ENCODE results near the gene IL17RE. TPM values are rescaled to one million over a fixed set of nuclear protein-coding genes. Genes with fewer than 3 reads are reported as not detected.

Gene IL17RE
- total and polyA plus RNA-seq, 10 donors: 0.57 to 5.1 (median 1.5) TPM

DNA sequence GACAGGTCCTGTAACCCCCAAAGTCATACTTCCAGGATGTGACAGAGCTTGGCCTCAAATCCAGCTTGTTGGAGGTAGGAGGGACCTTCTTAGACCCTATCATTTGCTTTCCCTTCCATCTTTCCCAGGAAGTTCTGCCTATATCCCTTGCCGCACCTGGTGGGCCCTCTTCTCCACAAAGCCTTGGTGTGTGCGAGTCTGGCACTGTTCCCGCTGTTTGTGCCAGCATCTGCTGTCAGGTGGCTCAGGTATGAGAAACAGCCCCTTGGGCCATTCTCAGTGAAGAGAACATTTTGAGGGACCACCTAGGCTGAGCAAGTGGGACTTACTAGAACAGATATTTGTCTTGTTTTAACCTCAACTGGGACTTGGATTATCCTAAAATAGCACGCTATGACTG is 1.3 kb downstream of the IL17RE start:
- Histone ChIP-seq H3K27me3 (replicated peaks in 1 of 7) (no peaks in the 10 kb centered on the region), H3K4me1 (peaks cover 0 to 20% (median 16%) of the 10 kb centered on the region in 6 donors), H3K4me3 (no peak overlapping the region), H3K27ac (no peak overlapping the region), H3K36me3 (no peaks in the 10 kb centered on the region), H3K9me3 (no peaks in the 10 kb centered on the region)
- DNase-seq: peak; percentile 6
- TF ChIP-seq POLR2AphosphoS5 (IDR thresholded peaks at IDR 0.05) (no peak), POLR2A (IDR thresholded peaks at IDR 0.05) (no peak)
- TF ChIP-seq, protein P1, sequence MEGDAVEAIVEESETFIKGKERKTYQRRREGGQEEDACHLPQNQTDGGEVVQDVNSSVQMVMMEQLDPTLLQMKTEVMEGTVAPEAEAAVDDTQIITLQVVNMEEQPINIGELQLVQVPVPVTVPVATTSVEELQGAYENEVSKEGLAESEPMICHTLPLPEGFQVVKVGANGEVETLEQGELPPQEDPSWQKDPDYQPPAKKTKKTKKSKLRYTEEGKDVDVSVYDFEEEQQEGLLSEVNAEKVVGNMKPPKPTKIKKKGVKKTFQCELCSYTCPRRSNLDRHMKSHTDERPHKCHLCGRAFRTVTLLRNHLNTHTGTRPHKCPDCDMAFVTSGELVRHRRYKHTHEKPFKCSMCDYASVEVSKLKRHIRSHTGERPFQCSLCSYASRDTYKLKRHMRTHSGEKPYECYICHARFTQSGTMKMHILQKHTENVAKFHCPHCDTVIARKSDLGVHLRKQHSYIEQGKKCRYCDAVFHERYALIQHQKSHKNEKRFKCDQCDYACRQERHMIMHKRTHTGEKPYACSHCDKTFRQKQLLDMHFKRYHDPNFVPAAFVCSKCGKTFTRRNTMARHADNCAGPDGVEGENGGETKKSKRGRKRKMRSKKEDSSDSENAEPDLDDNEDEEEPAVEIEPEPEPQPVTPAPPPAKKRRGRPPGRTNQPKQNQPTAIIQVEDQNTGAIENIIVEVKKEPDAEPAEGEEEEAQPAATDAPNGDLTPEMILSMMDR (IDR thresholded peaks at IDR 0.05 in 8 of 11, conservative IDR thresholded peaks at IDR 0.05 in 3 of 11): no peak
- 94 to 97% (median 95%) methylated on average over 4 of the region's 4 CpGs for WGBS, 5 donors
- intact Hi-C loops (cut with DNase I; ENCODE audit: low total_unique reads): no loop called here

DNA sequence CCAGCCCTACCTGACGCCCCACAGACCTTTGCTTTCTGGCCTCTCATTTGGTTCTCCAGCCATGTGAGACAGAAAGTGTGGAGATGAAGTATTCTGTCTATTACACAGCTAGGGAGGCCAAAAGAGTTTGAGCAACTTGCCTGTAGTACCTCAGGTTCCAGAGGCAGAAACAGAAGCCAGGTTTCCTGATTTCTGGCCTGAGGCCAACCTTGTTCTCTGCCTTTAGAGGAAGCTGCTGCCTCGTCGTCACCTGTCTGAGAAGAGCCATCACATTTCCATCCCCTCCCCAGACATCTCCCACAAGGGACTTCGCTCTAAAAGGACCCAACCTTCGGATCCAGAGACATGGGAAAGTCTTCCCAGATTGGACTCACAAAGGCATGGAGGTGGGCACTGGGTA is 3.8 kb downstream of the IL17RE start:
- TF ChIP-seq, protein P1 (IDR thresholded peaks at IDR 0.05 in 8 of 11, conservative IDR thresholded peaks at IDR 0.05 in 3 of 11): no peak
- TF ChIP-seq POLR2AphosphoS5 (IDR thresholded peaks at IDR 0.05) (no peak), POLR2A (IDR thresholded peaks at IDR 0.05) (no peak)
- peaks cover 0 to 20% (median 16%) of the 10 kb centered on the region in 6 donors for H3K4me1 ChIP-seq
- H3K36me3 ChIP-seq: no peaks in the 10 kb centered on the region
- DNase-seq: peak; percentile 28
- no peak overlapping the region for H3K4me3 ChIP-seq
- intact Hi-C loops (cut with DNase I; ENCODE audit: low total_unique reads): no loop called here
- 84 to 94% (median 89%) methylated on average over 5 of the region's 5 CpGs for WGBS, 5 donors
- H3K27ac ChIP-seq: no peak overlapping the region
- H3K9me3 ChIP-seq: no peaks in the 10 kb centered on the region
- H3K27me3 ChIP-seq (replicated peaks in 1 of 7): no peaks in the 10 kb centered on the region

DNA sequence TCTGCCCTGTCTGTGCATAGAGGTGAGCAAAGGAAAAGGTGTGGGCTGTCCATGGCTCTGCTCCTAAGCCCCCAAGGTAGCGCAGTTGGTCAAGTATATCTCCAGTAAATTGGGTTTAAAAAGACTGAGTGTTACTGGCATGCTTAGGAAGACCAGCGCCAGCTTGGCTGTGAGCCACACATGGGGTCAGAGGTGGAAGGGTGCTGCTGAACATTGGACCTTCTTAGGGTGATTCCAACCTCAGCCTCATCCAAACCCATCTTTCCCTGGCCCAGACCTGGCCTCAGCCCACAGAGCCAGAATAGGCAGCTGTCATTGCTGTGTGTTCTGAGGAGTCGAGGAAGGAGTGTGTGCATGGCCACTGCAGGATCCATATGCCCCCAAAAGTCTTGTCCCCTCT is 5.6 kb downstream of the IL17RE start:
- Histone ChIP-seq H3K4me3 (no peak overlapping the region), H3K36me3 (no peaks in the 10 kb centered on the region), H3K27ac (no peak overlapping the region), H3K4me1 (peaks cover 0 to 13% (median 3%) of the 10 kb centered on the region in 6 donors), H3K9me3 (no peaks in the 10 kb centered on the region), H3K27me3 (replicated peaks in 1 of 7) (no peaks in the 10 kb centered on the region)
- DNase-seq: peak; percentile 34
- TF ChIP-seq POLR2A (IDR thresholded peaks at IDR 0.05): no peak
- TF ChIP-seq POLR2AphosphoS5 (IDR thresholded peaks at IDR 0.05): no peak
- TF ChIP-seq, protein P1 (IDR thresholded peaks at IDR 0.05 in 8 of 11, conservative IDR thresholded peaks at IDR 0.05 in 3 of 11): no peak
- intact Hi-C loops (cut with DNase I; ENCODE audit: low total_unique reads): no loop called here
- WGBS, 5 donors: 79 to 96% (median 87%) methylated on average over 3 of the region's 3 CpGs

DNA sequence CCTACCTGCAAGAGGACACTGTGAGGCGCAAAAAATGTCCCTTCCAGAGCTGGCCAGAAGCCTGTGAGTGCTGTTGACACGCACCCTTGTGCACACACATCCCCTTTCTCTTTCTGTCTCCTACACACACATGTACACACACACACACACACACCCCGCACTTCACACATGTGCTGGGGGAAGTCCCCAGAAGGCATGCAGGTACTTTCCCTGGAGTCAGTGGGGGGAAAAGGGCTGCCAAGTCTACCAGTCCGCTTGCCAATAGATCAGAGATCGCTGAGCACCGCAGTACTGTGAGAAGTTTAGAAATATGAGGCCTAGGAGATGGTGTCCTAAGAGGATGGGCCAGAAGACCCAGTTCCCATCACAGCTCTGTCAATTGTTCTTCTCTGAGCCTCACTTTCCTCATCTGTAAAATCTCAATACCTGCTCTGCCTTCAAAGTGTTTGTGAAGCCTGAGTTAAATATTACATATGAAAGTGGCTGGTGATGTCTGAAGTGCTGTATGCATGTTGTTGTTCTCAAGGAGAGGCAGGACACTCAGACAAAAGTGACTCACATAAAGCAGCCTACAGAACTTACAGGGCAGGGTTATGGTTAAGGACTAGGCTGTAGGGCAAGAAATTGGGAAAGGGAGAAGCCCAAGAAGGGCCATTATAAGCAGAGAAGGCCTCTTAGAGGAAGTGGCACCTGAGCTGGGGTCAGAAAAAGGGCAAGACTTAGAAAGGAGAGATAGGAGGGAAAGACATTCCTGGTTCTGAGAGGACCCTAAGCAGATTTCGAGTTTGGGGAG is 6.8 kb downstream of the IL17RE start:
- DNase-seq: no peak
- Histone ChIP-seq H3K27me3 (replicated peaks in 1 of 7) (peaks cover 0 to 4% (median 0%) of the 10 kb centered on the region in 7 donors), H3K4me1 (peaks cover 0 to 16% (median 3%) of the 10 kb centered on the region in 6 donors), H3K36me3 (no peaks in the 10 kb centered on the region), H3K4me3 (no peak overlapping the region), H3K9me3 (no peaks in the 10 kb centered on the region), H3K27ac (no peak overlapping the region)
- WGBS, 5 donors: 77 to 84% (median 82%) methylated on average over 7 of the region's 7 CpGs
- TF ChIP-seq POLR2A (IDR thresholded peaks at IDR 0.05): no peak
- TF ChIP-seq, protein P1 (IDR thresholded peaks at IDR 0.05 in 8 of 11, conservative IDR thresholded peaks at IDR 0.05 in 3 of 11): no peak
- intact Hi-C loops (cut with DNase I; ENCODE audit: low total_unique reads): no loop called here
